ENCODE data around the gene OPN3. TPM values are rescaled to one million over a fixed set of nuclear protein-coding genes. Genes with fewer than 3 reads are reported as not detected.
"Not testable (repeated sequence)": the region's sequence is repeated elsewhere in the genome, so short reads cannot be mapped to it uniquely, and the experiment has no call there.

OPN3 gene
- total RNA-seq, 4 donors from 2014 or later = 5.3 to 12.4 (median 8.0) TPM

- intact Hi-C loops (cut with DNase I) = no loop called here
- TF ChIP-seq EP300 (IDR thresholded peaks at IDR 0.05) (no peak), POLR2A (IDR thresholded peaks at IDR 0.05; ENCODE audit: low read depth) (no peak), POLR2AphosphoS5 (IDR thresholded peaks at IDR 0.05) (no peak), CTCF (IDR thresholded peaks at IDR 0.05) (no peak)
- H3K36me3 ChIP-seq = no peaks in the 10 kb centered on the region
- no peak overlapping the region for H3K27ac ChIP-seq (replicated peaks in 1 of 4)
- H3K9me3 ChIP-seq = no peaks in the 10 kb centered on the region
- no peak for DNase-seq (ENCODE audit: extremely low spot score)
- no peaks in the 10 kb centered on the region for H3K4me1 ChIP-seq
- no peak overlapping the region for H3K4me3 ChIP-seq
- no peaks in the 10 kb centered on the region for H3K27me3 ChIP-seq
- 95% methylated on average over 1 of the region's 1 CpG for WGBS
Observed at GRCh38 chr1:241674805-241675384, 34.7 kb upstream of the OPN3 start.

- TF ChIP-seq EP300 (IDR thresholded peaks at IDR 0.05) (no peak), POLR2AphosphoS5 (IDR thresholded peaks at IDR 0.05) (no peak), POLR2A (IDR thresholded peaks at IDR 0.05; ENCODE audit: low read depth) (no peak), CTCF (IDR thresholded peaks at IDR 0.05) (no peak)
- Histone ChIP-seq H3K27me3 (no peaks in the 10 kb centered on the region), H3K9me3 (no peaks in the 10 kb centered on the region), H3K27ac (replicated peaks in 1 of 4) (no peak overlapping the region), H3K4me1 (no peaks in the 10 kb centered on the region), H3K36me3 (no peaks in the 10 kb centered on the region), H3K4me3 (no peak overlapping the region)
- DNase-seq (ENCODE audit: extremely low spot score) = no peak
- intact Hi-C loops (cut with DNase I) = no loop called here
- WGBS = 70% methylated on average over 1 of the region's 1 CpG
Observed at GRCh38 chr1:241672301-241672700, 32.1 kb upstream of the OPN3 start.

- no peak for TF ChIP-seq EP300 (IDR thresholded peaks at IDR 0.05)
- TF ChIP-seq POLR2A (IDR thresholded peaks at IDR 0.05; ENCODE audit: low read depth) = no peak
- TF ChIP-seq CTCF (IDR thresholded peaks at IDR 0.05) = no peak
- TF ChIP-seq POLR2AphosphoS5 (IDR thresholded peaks at IDR 0.05) = no peak
- Histone ChIP-seq H3K9me3 (no peaks in the 10 kb centered on the region), H3K27me3 (no peaks in the 10 kb centered on the region), H3K36me3 (no peaks in the 10 kb centered on the region), H3K4me1 (no peaks in the 10 kb centered on the region), H3K4me3 (no peak overlapping the region), H3K27ac (replicated peaks in 1 of 4) (no peak overlapping the region)
- intact Hi-C loops (cut with DNase I) = no loop called here
- no peak for DNase-seq (ENCODE audit: extremely low spot score)
- WGBS = 91% methylated on average over 3 of the region's 3 CpGs
Observed at GRCh38 chr1:241666419-241666818, 26.2 kb upstream of the OPN3 start.

DNA sequence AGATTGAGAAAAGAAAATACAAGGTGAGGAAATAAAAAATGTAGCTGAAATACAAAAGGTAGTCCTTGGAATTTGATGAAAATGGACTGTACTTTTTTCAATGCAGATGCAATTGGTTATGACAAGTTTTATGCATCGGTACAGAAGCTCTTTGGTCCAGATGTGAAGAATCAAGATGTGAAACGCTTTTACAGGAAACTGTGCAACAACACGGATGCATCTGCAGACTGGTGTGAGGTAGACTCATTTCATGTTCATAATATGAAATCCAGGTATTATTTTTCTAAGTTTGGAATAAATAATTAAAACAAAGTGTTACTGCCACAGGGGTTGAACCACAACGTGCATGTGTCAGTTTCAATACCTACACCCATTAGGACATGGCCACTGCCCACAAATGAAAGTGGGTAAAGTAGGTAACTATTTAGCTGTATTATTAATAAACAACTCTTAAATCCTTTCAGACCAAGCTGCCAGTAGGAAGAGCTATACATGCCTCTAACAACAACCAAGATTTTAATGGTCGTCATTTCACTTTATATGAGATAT is 20.3 kb upstream of the OPN3 start:
- no peak overlapping the region for H3K4me3 ChIP-seq
- H3K9me3 ChIP-seq = no peaks in the 10 kb centered on the region
- H3K4me1 ChIP-seq = no peaks in the 10 kb centered on the region
- no peak overlapping the region for H3K27ac ChIP-seq (replicated peaks in 1 of 4)
- no peaks in the 10 kb centered on the region for H3K36me3 ChIP-seq
- WGBS = 79% methylated on average over 5 of the region's 5 CpGs
- no peaks in the 10 kb centered on the region for H3K27me3 ChIP-seq
- TF ChIP-seq EP300 (IDR thresholded peaks at IDR 0.05) (no peak), POLR2AphosphoS5 (IDR thresholded peaks at IDR 0.05) (no peak), CTCF (IDR thresholded peaks at IDR 0.05) (no peak), POLR2A (IDR thresholded peaks at IDR 0.05; ENCODE audit: low read depth) (no peak)
- intact Hi-C loops (cut with DNase I) = no loop called here
- no peak for DNase-seq (ENCODE audit: extremely low spot score)

- H3K4me1 ChIP-seq; H3K4me3 ChIP-seq; H3K27me3 ChIP-seq; H3K9me3 ChIP-seq; H3K36me3 ChIP-seq; DNase-seq (ENCODE audit: extremely low spot score); intact Hi-C loops (cut with DNase I); H3K27ac ChIP-seq (replicated peaks in 1 of 4): not testable (repeated sequence)
- 86% methylated on average over 2 of the region's 2 CpGs for WGBS
Observed at GRCh38 chr1:241659016-241659415, 18.8 kb upstream of the OPN3 start.
